HG03135 (cell line): ENCODE results near the gene CADM1.

Experiments
- ATAC-seq: cut with Tn5 transposase; IDR thresholded peaks from one replicate; pipeline ENCODE4 v1.9.1; 2021; ENCODE audit warnings: mild to moderate bottlenecking, moderate library complexity; ENCODE audit not compliant: unreplicated experiment

Gene CADM1

GRCh38 chr11:115290479-115290878, 213.7 kb downstream of the CADM1 start:
- ATAC-seq, result no peak

DNA sequence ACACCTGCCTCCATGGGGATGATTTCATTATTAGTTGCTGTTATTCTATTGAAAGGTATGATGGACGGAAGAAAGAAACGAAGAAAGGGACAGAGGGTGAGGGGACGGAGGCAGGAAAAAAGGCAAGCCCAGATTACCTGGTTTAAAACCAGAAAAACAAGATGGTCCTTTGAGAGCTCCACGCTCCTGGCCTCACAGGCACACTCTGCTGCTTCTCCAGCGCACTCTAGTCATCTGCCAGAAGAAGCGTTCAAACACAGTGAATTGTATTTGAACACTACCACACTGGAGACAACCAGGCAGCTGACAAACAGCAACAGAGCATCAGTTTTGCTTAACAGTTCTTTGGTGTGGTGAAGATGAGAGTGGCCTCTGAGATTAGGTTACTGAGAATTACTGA, 216.9 kb downstream of the CADM1 start:
- no peak for ATAC-seq

- ATAC-seq, result no peak
Observed at GRCh38 chr11:115286614-115287013, 217.6 kb downstream of the CADM1 start.

DNA sequence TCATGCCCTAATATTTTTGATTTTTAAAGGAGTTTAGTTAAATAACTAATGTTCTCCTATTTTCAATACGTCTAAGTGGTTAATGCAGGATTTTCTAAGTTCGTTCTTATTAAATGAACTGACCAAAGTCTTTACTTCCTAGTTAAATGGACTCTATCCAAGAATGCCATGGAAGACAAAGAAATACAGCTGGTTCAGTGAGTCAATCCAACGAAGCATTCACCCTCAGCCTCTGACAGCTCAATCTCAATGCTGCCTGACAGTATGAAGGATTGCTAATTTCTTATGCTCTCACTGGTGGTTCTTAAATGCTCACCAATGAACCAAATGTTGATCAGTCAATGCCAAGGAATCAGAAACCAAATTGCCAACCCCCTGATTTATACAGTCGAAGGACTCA, 219.4 kb downstream of the CADM1 start:
- ATAC-seq, result no peak

DNA sequence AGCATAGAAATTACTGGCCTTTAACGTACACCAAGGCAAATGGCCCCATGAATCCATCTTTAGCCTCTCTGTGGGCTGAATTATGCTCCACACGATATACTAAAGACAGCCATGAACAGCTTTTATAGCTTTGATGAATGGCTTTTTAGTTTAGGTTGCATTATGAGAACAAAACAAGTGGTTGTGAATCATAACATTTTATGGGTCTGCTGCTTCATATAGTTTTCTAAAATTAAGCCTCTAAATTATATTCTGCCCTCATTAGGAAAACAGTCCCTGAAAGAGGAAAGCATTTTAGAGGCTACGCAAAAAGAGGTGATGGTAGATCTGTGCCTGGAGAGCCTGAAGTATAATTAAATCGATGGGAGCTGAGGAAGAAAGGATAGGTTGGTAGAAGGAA, 221.3 kb downstream of the CADM1 start:
- ATAC-seq, result no peak

DNA sequence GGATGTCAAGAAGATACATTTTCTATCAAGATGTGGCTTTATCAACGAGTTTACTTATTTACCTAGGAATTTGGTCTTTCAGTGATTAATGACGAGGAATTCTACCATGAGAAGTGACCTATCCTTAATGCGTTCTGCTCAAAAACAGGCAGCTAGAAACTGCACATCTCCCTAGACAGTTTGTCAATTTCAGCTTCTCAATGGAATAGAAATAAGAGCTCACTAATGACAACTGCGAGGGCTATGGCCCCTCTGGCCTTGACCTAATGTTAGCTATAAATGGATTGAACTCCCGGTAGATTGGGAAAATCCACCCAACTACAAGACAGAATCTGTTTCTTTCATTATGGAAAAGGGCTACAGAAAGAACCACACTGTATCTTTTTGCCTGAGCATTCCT, 223.4 kb downstream of the CADM1 start:
- ATAC-seq, result no peak

DNA sequence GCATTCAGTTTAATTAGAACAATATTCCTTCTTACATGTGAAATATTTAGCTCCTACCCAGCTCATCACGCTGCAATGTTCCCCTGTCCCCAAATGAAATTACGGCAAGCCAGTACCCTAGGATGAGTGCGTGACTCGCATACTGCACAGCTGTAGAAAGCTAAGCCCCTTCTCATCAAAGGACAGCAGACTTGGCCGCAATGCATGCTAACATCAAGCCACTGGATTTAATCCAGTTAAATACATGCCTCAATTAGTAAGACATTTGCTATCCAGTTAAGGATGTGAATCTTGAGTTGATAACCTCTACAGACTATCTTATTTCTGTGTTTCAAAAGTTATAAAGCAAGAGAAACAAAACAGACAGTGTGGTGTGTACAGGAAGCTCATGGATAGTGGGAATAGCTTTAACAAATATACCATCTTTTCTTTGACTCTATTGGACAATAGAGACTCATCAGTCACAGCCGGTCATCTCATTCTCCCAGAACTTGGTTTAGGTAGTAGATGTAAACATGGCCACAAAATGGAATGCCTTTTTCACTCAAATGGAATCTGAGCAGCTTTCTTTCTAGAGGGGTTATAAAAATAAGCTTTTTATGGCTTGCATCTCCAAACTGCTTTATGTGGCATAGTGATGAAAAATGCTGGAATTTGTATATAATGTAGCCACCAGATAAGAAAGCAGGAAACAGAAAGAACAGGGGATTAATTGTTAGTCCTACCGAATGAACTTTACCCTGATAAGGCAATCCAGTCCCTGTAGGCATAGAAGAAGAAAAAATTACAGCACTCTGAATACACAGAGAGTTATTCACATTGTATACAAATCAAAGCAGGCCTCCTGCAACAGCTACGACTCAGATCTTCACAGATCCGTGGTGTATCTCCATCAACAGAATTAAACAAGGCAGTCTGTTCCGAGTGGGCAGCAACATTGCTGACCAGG, 224.1 kb downstream of the CADM1 start:
- no peak for ATAC-seq

GRCh38 chr11:115276799-115277198, 227.4 kb downstream of the CADM1 start:
- no peak for ATAC-seq

- no peak for ATAC-seq
Observed at GRCh38 chr11:115276191-115276590, 228.0 kb downstream of the CADM1 start.

- ATAC-seq, result no peak
Observed at GRCh38 chr11:115275045-115275444, 229.2 kb downstream of the CADM1 start.

GRCh38 chr11:115272925-115273324, 231.3 kb downstream of the CADM1 start:
- ATAC-seq, result no peak

DNA sequence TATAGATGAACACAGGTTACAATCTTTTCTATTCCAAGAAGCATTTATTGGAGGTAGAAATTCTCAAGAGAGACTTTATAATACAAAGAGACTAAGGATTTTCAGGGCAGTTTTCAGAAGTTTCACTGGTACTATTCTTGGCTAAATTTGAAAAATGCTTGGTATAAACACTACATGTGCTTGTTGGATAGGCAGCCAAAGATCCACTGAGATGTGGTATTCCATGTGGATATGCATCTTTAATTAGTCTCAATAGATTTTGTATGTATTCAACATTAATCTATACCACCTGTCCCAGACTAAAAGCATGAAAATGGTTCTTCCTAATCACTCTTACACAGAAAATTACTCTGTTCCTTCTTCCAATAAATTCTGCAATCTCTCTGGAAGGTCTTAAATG, 232.6 kb downstream of the CADM1 start:
- no peak for ATAC-seq

DNA sequence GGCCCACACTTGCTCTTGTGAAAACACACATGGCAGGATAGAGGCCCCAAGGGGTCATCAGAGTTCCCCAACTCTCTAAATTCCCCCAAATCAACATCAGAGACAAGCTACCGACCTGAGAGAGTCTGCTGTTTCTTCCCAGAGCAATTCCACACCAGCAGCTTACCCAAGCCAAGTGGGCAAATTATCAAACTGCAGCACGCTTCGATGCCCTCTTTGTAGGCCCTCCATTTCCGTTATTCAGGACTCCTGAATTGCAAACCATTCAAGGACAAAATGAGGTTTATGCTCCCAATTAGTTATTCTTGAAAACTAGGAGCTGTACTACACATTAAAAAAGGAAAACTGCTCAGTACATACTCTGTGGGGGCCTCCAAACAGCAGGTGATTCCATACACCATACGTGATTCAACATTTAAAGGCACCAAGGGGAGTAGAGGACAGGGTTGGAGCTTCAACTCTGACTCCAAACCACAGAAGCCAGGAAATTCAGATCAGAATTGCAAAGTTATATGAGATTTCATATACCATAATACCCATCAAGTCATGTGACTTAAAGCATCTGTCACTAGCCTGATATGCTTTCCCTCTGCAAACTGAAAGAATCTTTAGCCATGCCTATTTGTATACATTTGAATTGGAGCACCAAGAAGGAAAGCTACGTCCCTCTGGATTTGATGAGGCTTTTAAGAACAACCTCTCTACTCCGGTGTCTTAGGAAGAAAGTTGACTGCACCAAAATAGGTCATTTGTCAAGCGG, 234.8 kb downstream of the CADM1 start:
- no peak for ATAC-seq

DNA sequence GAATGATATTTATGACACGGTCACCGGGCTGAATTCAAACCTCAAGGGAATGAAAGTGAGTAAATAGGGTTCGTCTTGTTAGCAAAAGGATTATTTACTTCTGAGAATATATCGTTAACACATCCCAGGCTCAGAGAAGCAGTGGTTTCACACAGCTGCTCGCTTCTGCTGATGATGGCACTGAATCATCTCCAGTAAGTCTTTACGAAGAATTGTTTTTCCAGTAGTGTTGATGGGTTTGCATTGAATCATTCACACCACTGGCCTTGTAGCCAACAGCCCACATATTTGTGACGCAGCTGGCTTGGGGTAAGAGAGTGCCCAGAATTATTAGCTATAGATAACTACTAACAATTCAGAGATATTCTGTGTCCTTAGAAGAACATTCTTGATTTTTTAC, 236.3 kb downstream of the CADM1 start:
- ATAC-seq, result no peak

- ATAC-seq, result no peak
Observed at GRCh38 chr11:115267238-115267781, 236.9 kb downstream of the CADM1 start.

DNA sequence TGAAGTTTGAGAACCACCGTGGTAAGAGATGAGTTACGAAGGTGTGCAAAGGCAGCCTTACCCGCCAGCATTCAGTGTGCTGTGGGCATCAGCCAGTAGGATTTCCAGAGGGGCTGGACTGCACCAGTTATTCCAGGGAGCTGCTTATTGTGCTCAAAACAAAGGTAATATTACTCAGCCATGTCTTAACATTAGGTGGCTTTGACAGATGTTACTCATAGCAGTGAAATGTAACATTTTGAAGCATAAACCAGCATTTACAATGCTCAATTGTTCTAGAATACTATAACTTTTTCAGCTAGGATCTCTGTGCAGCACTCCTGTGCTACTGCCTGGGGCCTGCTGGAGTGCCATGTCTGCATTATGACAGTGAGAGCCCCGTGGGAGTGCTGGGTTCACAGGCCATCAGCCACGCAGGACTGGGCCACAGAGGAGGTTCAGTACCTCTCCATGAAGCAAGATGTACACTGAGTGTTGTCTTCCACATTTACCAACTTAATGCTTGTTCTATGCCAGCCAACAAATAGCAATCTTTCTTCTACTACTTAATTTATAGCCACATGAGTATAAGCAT, 238.1 kb downstream of the CADM1 start:
- ATAC-seq, result no peak

- ATAC-seq, result no peak
Observed at GRCh38 chr11:115263799-115264656, 240.2 kb downstream of the CADM1 start.

- no peak for ATAC-seq
Observed at GRCh38 chr11:115258216-115258615, 246.0 kb downstream of the CADM1 start.

DNA sequence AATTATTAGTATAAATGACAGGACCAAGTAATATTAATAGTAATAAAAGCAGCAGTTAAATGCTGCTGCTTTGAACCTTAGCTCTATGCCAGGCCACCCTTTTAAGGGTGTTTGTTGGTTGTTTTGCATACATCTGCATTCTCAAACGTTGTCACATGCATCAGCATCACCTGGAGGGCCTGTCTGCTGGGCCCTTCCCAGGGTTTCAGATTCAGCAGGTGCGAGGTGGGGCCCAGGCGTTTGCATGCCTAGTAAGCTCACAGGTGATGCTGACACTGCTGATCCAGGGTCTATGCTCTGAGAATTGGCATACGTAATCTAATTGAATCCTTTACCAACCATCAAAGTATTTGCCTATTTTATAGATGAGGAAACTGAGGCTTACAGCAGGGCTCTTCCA, 246.5 kb downstream of the CADM1 start:
- ATAC-seq, result no peak

GRCh38 chr11:115257270-115257669, 246.9 kb downstream of the CADM1 start:
- no peak for ATAC-seq
